HG03025 (cell line): ENCODE results near the gene TAF6.
"Not testable (repeated sequence)": the region's sequence is repeated elsewhere in the genome, so short reads cannot be mapped to it uniquely, and the experiment has no call there.

Experiments used
- ATAC-seq: cut with Tn5 transposase; IDR thresholded peaks from one replicate; pipeline ENCODE4 v1.9.1; 2021; ENCODE audit warnings: mild to moderate bottlenecking, moderate library complexity; ENCODE audit not compliant: unreplicated experiment, low FRiP score

Gene TAF6

GRCh38 chr7:100152937-100153666 lies 33.9 kb upstream of the TAF6 start:
- ATAC-seq, result no peak

DNA sequence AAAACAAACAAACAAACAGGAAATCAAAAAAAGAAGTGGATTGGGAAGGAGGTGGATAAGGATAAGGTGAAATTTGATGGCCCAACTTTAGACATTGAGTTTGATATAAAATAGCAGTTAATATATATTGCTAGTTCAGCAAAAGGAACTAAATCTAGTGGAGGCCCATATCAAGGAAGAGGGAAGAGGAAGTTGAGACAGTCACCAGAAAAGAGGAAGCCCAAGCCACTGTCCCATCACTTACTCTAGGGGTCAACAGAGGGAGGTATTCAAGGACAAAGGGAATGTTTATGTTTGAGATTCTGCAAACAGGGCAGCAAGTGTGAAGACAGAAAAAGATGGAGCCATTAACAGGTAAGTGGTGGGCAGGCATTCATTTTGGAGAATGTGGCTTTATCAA lies 33.2 kb upstream of the TAF6 start:
- no peak for ATAC-seq

GRCh38 chr7:100148559-100149328 lies 29.6 kb upstream of the TAF6 start, which contains the start of gene LAMTOR4:
TSS of gene LAMTOR4 (plus strand) at chr7:100148918. CDS start at chr7:100148973, 55 bp downstream.
- peak; percentile 92 for ATAC-seq

- ATAC-seq, result no peak
Observed at GRCh38 chr7:100148225-100148558, 29.0 kb upstream of the TAF6 start.

- no peak for ATAC-seq
Observed at GRCh38 chr7:100147278-100147677, 28.1 kb upstream of the TAF6 start.

- not testable (repeated sequence) for ATAC-seq
Observed at GRCh38 chr7:100146350-100146749, 27.2 kb upstream of the TAF6 start.

GRCh38 chr7:100142461-100142860 lies 23.3 kb upstream of the TAF6 start:
- ATAC-seq, result no peak

GRCh38 chr7:100141555-100141949 lies 22.4 kb upstream of the TAF6 start:
- no peak for ATAC-seq

GRCh38 chr7:100137851-100138760 lies 18.9 kb upstream of the TAF6 start:
- no peak for ATAC-seq

- ATAC-seq, result no peak
Observed at GRCh38 chr7:100132697-100133151, 13.6 kb upstream of the TAF6 start.

GRCh38 chr7:100132126-100132525 lies 13.0 kb upstream of the TAF6 start:
- ATAC-seq, result no peak

GRCh38 chr7:100130608-100131453 lies 11.7 kb upstream of the TAF6 start:
- ATAC-seq, result no peak

DNA sequence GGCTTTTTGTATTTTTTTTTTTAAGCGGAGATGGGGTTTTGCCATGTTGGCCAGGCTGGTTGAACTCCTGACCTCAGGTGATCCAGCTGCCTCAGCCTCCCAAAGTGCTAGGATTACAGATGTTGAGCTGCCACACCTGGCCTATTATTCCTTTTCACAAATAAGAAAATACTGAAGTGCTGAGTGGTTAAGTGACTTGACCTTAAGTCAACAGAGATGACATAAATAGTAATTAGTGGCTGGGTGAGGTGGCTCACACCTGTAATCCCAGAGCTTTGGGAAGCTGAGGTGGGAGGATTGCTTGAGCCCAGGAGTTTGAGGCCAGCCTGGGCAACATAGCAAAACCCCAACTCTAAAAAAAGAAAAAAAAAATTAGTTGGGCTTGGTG lies 11.1 kb upstream of the TAF6 start:
- ATAC-seq, result not testable (repeated sequence)

DNA sequence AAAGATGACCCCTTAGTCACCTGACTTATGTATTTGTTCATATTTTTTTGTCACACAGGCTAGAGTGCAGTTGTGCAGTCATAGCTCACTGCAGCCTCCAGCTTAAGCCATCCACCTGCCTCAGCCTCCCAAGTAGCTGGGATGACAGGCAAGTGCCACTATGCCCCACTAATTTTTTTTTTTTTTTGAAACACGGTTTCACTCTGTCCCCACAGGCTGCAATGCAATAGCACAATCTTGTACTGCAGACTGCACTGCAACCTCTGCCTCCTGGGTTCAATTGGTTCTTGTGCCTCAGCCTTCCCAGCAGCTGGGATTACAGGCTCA lies 9.4 kb upstream of the TAF6 start:
- ATAC-seq, result no peak

DNA sequence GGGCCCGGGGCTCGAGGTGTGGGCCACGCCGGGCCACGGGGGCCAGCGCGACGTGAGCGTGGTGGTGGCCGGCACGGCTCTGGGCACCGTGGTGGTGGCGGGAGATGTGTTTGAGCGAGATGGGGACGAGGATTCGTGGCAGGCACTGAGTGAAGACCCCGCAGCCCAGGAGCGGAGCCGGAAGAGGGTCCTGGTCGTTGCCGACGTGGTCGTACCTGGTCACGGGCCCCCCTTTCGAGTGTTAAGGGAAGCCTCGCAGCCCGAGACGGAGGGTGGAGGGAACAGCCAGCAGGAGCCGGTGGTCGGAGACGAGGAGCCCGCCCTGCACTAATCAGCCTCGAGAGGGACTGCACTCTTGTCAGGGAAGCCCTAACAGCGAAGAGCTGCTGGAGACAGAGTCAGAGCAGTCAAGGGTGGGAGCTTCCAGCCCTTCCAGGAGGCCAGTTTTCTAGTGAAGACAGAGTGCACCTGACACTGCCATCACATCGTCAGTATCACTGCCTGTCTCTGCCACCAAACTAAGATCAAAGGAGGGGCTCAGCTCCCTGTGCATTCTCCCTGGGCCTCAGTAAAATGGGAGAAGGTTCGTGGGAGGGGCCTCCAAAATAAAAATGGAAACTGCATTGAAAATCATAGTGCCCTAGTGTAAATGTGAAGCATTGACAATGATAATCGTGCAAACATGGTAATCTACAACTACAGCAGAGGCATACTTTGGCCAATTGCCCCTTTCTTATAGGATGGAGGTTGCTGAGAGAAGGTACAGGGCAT lies 8.9 kb upstream of the TAF6 start:
- ATAC-seq, result no peak

DNA sequence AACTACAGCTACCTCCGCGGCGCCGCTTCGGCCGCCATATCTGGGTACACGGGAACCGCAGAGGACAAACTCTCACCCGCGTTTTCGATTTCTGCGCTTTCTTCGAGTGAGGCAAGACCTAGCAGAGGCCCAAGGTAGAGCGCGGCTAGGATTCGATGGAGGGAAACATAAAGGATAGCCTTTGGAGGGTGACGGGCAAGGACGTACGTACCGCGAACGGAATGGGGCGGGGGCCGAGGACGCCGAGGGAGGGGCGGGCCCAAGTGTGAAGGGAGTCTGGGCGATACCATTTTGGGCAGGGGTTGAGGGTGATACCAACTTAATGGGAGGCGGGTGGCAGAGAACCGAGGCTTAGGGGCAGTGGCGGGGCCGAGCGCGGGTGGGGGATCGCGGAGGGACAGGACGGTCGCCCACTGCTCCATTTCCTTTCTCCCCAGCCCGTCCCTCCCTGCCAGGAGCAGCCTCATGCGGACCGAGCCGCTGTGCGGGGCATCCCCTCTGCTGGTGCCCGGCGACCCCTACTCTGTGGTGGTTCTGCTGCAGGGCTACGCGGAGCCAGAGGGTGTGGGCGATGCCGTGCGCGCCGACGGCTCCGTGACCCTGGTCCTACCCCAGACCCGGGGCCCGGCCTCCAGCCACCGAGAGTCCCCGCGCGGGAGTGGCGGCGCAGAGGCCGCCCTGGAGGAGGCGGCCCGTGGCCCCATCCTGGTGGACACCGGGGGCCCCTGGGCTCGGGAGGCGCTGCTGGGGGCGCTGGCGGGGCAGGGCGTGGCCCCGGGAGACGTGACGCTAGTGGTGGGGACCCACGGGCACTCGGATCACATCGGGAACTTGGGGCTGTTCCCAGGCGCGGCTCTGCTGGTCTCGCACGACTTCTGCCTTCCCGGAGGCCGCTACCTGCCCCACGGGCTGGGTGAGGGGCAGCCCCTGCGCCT lies 8.0 kb upstream of the TAF6 start, which contains the start of gene MBLAC1:
Gene MBLAC1, plus strand, starts transcription at position 37 of the 935 bp plus-strand sequence. Its CDS starts 429 bp downstream, at position 466.
- ATAC-seq, result peak; percentile 54

DNA sequence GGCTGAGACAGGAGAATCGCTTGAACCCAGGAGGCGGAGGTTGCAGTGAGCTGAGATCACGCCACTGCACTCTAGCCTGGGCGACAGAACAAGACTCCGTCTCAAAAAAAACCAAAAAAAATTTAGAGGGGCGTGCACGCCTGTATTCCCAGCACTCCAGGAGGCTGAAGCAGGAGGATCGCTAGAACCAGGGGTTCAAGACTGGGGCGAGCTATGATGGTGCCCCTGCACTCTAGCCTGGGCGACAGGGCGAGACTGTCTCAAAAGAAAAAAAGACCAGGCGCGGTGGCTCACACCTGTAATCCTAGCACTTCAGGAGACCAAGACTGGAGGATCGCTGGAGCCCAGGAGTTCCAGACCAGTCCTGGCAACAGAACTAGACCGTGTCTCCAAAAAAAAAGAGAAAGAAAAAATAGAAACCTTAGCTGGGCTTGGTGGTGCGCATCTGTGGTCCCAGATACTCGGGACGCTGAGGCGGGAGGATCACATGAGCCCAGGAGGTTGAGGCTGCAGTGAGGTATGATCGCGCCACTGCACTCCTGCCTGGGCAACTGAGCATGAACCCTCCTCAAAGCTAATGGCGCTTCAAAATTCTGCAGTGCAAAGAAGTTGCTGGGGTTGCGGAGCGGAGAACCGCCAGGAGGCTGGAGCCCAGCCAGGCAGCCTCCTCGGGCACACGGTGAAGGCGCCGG lies 7.2 kb upstream of the TAF6 start:
- peak; percentile 28 for ATAC-seq
